ENCODE data around the gene LIN37. TPM values are rescaled to one million over a fixed set of nuclear protein-coding genes. Genes with fewer than 3 reads are reported as not detected.

LIN37 gene
- total and polyA plus RNA-seq, 8 donors: 1.7 to 44.0 (median 4.5) TPM

DNA sequence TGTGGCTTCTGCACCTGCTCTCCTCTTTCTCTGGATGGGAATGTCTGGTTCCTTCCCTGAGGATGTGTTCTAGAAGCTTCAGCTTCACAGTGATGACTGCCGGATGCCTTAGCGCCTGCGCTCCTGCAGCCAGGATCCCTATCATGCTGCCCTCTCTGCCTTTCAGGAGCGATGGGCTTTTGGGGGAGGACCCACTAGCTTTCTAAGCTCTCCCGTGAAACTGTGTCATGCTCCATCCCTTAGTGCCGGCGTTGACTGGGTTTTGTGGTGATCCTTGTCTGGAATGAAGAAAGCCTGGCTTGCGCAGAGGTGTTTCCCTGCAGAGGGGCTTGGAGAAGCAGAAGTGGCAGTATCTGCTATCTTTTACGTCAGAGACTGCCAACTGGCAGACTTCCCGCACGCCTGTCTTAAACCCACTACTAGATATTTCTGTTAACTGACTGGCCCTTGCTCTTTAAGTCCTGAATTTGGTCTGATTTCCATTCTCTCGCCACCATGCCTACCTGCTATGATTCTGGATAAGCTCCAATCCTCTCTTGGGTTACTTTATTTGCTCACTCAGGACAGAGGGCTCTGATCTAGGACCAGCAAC, 34.4 kb upstream of the LIN37 start:
- intact Hi-C loops (cut with DNase I): loop anchor here in 1 of 3 donors (2.0 kb wide), 1 partner anchor 19 kb away; no protein-coding TSS in a partner anchor
- TF ChIP-seq, protein P1, sequence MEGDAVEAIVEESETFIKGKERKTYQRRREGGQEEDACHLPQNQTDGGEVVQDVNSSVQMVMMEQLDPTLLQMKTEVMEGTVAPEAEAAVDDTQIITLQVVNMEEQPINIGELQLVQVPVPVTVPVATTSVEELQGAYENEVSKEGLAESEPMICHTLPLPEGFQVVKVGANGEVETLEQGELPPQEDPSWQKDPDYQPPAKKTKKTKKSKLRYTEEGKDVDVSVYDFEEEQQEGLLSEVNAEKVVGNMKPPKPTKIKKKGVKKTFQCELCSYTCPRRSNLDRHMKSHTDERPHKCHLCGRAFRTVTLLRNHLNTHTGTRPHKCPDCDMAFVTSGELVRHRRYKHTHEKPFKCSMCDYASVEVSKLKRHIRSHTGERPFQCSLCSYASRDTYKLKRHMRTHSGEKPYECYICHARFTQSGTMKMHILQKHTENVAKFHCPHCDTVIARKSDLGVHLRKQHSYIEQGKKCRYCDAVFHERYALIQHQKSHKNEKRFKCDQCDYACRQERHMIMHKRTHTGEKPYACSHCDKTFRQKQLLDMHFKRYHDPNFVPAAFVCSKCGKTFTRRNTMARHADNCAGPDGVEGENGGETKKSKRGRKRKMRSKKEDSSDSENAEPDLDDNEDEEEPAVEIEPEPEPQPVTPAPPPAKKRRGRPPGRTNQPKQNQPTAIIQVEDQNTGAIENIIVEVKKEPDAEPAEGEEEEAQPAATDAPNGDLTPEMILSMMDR (IDR thresholded peaks at IDR 0.05): no peak
- Histone ChIP-seq H3K36me3 (no peaks in the 10 kb centered on the region), H3K4me1 (peaks cover 6 to 9% (median 8%) of the 10 kb centered on the region in 3 donors), H3K27me3 (no peaks in the 10 kb centered on the region), H3K27ac (no peak overlapping the region), H3K9me3 (no peaks in the 10 kb centered on the region), H3K4me3 (no peak overlapping the region)
- no peak for ATAC-seq
- no peak for FAIRE-seq
- DNase-seq: no peak
- WGBS, 2 donors: 78 to 81% methylated on average over 12 of the region's 12 CpGs

DNA sequence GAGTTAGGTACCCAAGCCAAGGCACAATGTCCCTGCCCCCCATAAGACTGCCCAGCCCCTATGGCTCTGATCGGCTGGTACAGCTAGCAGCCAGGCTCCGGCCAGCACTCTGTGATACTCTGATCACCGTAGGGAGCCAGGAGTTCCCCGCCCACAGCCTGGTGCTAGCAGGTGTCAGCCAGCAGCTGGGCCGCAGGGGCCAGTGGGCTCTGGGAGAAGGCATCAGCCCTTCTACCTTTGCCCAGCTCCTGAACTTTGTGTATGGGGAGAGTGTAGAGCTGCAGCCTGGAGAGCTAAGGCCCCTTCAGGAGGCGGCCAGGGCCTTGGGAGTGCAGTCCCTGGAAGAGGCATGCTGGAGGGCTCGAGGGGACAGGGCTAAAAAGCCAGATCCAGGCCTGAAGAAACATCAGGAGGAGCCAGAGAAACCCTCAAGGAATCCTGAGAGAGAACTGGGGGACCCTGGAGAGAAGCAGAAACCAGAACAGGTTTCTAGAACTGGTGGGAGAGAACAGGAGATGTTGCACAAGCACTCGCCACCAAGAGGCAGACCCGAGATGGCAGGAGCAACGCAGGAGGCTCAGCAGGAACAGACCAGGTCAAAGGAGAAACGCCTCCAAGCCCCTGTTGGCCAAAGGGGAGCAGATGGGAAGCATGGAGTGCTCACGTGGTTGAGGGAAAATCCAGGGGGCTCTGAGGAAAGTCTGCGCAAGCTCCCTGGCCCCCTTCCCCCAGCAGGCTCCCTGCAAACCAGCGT, 33.6 kb upstream of the LIN37 start:
- FAIRE-seq (no peak), ATAC-seq (no peak), DNase-seq (peak in 3 of 6 donors; percentile 21 to 66 (median 34))
- Histone ChIP-seq H3K36me3 (no peaks in the 10 kb centered on the region), H3K27ac (no peak overlapping the region), H3K4me1 (peaks cover 6 to 15% (median 8%) of the 10 kb centered on the region in 3 donors), H3K9me3 (no peaks in the 10 kb centered on the region), H3K4me3 (no peak overlapping the region), H3K27me3 (no peaks in the 10 kb centered on the region)
- 77 to 78% methylated on average over 14 of the region's 14 CpGs for WGBS, 2 donors
- TF ChIP-seq, protein P1 (IDR thresholded peaks at IDR 0.05): no peak
- intact Hi-C loops (cut with DNase I): loop anchor here in 1 of 3 donors (2.0 kb wide), 1 partner anchor 20 kb away; no protein-coding TSS in a partner anchor

DNA sequence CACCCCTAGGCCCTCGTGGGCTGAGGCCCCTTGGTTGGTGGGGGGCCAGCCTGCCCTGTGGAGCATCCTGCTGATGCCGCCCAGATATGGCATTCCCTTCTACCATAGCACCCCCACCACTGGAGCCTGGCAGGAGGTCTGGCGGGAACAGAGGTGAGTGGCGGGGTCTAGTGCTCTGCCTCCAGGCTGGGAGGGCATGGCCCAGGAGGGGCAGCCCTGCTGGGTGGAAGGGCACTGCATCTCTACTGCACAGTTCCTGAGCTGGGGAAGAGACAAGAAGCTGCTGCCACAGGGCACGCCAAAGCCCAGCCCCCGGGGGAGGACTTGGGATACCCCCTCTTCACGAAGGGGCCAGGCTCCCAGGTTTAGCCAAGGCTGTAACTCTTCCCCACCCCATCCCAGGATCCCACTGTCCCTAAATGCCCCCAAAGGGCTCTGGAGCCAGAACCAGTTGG, 33.0 kb upstream of the LIN37 start:
- Histone ChIP-seq H3K4me1 (peaks cover 6 to 15% (median 8%) of the 10 kb centered on the region in 3 donors), H3K27me3 (no peaks in the 10 kb centered on the region), H3K9me3 (no peaks in the 10 kb centered on the region), H3K4me3 (peak overlapping the region in 3 of 4 donors; percentile 76 to 92 (median 83)), H3K36me3 (no peaks in the 10 kb centered on the region), H3K27ac (no peak overlapping the region)
- intact Hi-C loops (cut with DNase I): loop anchor here in 1 of 3 donors (2.0 kb wide), 1 partner anchor 21 kb away; no protein-coding TSS in a partner anchor
- WGBS, 2 donors: 77 to 79% methylated on average over 7 of the region's 7 CpGs
- FAIRE-seq: no peak
- peak in 2 of 6 donors; percentile 22 to 79 for DNase-seq
- TF ChIP-seq, protein P1 (IDR thresholded peaks at IDR 0.05): no peak
- ATAC-seq: no peak

DNA sequence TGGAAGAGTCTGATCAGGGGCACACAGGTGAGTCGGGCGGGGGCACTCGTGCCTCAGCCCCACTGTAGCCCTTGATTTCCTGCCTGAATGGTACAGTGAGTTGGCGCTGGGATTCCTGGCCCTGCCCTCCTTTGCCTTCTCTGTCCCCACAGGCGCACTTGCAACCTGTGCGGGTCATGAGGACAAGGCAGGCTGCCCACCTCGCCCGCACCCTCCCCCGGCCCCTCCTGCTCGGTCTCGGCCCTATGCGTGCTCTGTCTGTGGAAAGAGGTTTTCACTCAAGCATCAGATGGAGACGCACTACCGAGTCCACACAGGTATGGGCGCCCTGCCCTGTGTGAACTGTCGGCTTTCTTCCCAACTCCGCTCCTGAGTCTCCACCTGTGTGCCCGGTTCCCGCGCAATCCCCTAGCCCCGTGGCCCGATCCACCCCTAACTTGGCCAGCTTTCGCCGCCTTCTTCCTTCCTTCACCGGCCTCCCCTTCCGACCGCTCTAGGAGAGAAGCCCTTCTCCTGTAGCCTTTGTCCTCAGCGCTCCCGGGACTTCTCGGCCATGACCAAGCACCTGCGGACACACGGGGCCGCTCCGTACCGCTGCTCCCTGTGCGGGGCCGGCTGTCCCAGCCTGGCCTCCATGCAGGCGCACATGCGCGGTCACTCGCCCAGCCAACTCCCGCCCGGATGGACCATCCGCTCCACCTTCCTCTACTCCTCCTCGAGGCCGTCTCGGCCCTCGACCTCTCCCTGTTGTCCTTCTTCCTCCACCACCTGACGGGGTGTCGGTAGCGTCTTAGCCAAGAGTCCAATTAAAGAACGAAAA, 32.2 kb upstream of the LIN37 start:
- no peaks in the 10 kb centered on the region for H3K27me3 ChIP-seq
- H3K27ac ChIP-seq: peak overlapping the region; percentile 65 to 85 (median 76)
- H3K4me3 ChIP-seq: peak overlapping the region; percentile 76 to 92 (median 84)
- TF ChIP-seq, protein P1 (IDR thresholded peaks at IDR 0.05): no peak
- intact Hi-C loops (cut with DNase I): loop anchor here in 1 of 3 donors (2.0 kb wide), 1 partner anchor 21 kb away; no protein-coding TSS in a partner anchor
- DNase-seq (peak in 5 of 6 donors; percentile 61 to 91 (median 79)), FAIRE-seq (no peak), ATAC-seq (peak; percentile 30 to 61 (median 54))
- WGBS, 2 donors: 2% methylated on average over 52 of the region's 52 CpGs
- H3K36me3 ChIP-seq: no peaks in the 10 kb centered on the region
- no peaks in the 10 kb centered on the region for H3K9me3 ChIP-seq
- H3K4me1 ChIP-seq: peaks cover 6 to 15% (median 8%) of the 10 kb centered on the region in 3 donors
